DLD1 (cell line): ENCODE data around the gene MAMLD1.
"Not testable (repeated sequence)": the region's sequence is repeated elsewhere in the genome, so short reads cannot be mapped to it uniquely, and the experiment has no call there.

Experiments used
- in situ Hi-C: cut with HindIII; loops from 2 replicates; pipeline ENCODE4 v1.10.0; 2017; ENCODE audit warnings: low sequenced_read_pairs

MAMLD1 gene, protein sequence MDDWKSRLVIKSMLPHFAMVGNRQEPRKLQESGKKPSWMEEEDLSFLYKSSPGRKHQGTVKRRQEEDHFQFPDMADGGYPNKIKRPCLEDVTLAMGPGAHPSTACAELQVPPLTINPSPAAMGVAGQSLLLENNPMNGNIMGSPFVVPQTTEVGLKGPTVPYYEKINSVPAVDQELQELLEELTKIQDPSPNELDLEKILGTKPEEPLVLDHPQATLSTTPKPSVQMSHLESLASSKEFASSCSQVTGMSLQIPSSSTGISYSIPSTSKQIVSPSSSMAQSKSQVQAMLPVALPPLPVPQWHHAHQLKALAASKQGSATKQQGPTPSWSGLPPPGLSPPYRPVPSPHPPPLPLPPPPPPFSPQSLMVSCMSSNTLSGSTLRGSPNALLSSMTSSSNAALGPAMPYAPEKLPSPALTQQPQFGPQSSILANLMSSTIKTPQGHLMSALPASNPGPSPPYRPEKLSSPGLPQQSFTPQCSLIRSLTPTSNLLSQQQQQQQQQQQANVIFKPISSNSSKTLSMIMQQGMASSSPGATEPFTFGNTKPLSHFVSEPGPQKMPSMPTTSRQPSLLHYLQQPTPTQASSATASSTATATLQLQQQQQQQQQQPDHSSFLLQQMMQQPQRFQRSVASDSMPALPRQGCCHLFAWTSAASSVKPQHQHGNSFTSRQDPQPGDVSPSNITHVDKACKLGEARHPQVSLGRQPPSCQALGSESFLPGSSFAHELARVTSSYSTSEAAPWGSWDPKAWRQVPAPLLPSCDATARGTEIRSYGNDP

DNA sequence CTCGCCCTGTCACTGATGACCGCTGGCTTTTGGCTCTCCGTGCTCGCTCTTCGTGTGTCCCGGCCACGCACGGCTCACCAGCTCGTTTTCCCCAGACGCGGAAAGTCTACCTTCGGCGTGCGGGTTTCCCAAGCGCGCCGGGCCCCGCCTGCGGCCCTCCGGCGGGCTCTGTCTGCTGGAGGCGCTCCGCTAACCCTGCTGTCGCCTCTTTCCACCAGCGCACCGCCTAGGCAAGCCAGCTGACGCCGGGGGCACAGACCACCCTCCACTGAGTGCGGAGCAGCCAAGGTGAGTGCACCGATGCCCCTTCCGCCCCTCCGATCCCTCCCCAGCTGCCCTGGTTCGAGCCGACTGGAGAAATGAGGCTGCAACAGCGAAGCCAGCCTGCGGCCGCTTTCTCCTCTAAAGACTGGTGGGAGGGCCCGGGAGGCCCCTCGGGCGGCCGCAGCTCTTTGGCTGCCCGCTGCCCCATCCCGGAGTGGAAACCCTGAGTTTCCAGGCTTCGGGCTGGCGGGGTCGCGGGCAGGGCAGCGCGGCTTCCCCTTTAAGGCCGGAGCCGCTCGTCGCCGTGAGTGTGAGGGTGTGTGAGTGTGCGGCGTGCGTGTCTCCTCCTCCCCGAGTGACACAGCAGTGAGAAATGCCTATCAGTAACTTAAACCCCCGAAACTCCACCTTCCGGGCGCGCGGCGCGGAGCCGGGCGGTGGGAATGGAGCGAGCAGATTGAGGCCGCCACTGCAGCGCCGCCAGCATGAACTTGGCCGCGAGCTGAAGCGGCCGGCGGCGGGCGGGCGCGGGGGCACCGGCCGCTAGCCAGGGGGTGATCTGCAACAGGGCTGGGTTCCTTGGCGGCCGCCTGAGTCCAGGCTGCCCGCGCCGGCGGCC, at the start of gene MAMLD1:
Gene MAMLD1, plus strand, starts transcription at position 719 of the 883 bp plus-strand sequence. CDS start 82,200 bp downstream, outside the sequence.
- in situ Hi-C loops: no loop called here

- in situ Hi-C loops: no loop called here
Observed at GRCh38 chrX:150313514-150313913, 49.6 kb upstream of the MAMLD1 start.

GRCh38 chrX:150314186-150314585, 48.9 kb upstream of the MAMLD1 start:
- in situ Hi-C loops: no loop called here

GRCh38 chrX:150316564-150316963, 46.6 kb upstream of the MAMLD1 start:
- in situ Hi-C loops: no loop called here

GRCh38 chrX:150323020-150323419, 40.1 kb upstream of the MAMLD1 start:
- in situ Hi-C loops: no loop called here

DNA sequence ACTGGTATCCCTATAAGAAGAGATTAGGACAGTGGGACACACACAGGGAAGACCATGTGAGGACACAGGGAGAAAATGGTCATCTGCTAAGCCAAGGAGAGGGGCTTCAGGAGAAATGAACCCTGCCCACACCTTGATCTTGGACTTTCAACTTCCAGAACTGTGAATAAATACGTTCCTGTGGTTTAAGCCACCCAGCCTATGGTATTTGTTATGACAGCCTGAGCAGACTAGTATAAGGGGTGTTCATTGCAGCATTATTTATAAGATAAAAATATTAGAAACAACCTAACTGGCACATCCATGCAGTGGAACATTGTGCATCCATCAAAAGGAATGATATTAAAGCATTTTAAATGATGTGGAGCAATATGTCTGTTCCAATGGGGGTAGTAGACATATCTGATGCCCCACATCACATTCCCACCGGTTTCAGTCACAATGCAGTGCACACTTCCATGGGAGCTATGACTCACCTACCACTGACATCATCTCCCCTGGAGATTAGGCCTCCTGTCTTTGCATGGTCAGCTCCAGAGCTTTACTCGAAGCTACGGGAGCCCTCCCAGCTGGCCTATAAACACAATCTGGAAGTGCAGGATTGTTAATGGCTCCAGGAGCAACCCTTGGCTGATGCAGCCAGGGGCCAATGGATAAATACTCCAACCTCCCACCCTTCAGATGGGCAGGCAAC, 38.9 kb upstream of the MAMLD1 start:
- in situ Hi-C loops: no loop called here

DNA sequence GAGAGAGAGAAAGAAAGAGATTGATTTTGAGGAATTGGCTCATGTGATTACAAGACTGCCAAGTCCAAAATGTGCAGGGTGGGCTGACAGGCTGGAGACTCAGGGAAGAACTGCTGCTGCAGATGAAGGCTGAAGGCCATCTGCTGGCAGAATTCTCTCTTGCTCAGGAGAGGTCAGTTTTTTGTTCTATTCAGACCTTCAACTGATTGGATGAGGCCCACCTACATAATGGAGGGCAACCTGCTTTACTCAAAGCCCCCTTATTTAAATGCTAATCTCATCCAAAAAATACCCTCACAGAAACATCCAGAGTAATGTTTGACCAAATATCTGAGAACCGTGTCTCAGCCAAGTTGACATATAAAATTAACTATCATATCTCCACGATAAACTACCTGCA, 38.2 kb upstream of the MAMLD1 start:
- in situ Hi-C loops: no loop called here

- in situ Hi-C loops: no loop called here
Observed at GRCh38 chrX:150326541-150327247, 36.4 kb upstream of the MAMLD1 start.

DNA sequence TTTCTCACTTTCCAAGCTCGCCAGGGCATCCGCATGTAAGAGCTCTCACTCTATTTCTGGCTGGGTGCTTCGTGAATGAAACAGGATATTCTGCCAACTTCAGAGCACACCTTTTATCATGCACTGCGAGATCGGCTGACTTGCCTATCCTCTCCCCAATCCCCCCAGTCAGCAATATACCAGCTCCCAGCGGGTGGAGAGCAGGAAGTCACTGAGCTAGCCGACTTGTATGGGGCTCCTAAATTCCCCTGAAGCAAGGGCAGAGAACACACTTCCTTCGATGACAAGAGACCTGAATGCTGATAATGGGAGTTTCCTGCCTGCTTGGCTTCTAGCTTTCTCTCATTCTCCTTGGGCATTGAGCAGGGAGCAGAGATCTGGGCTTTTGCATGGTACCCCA, 33.8 kb upstream of the MAMLD1 start:
- in situ Hi-C loops: no loop called here

- in situ Hi-C loops: no loop called here
Observed at GRCh38 chrX:150329868-150330267, 33.2 kb upstream of the MAMLD1 start.

- in situ Hi-C loops: no loop called here
Observed at GRCh38 chrX:150332023-150332422, 31.1 kb upstream of the MAMLD1 start.

GRCh38 chrX:150334100-150334499, 29.0 kb upstream of the MAMLD1 start:
- in situ Hi-C loops: no loop called here

- in situ Hi-C loops: no loop called here
Observed at GRCh38 chrX:150334981-150335380, 28.1 kb upstream of the MAMLD1 start.

- in situ Hi-C loops: no loop called here
Observed at GRCh38 chrX:150337026-150337425, 26.1 kb upstream of the MAMLD1 start.

DNA sequence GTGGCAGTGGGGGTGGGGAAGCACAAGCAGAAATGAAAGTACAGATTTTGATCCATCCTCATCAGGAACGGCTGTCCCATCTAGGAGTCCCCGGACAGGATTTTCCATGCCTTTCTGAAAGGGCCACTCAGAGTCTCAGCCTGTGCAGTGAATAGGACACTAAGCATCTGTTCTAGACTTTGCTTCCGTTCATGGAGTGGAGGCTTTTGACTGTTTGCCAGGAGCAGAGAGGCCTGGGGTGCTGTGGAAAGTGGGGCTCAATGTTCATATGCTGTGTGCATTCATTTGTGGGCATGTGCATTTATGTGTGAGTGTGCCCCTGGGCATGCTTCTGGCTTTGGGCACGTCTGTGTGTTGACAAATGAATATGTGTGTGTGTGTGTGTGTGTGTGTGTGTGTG, 25.6 kb upstream of the MAMLD1 start:
- in situ Hi-C loops: no loop called here

DNA sequence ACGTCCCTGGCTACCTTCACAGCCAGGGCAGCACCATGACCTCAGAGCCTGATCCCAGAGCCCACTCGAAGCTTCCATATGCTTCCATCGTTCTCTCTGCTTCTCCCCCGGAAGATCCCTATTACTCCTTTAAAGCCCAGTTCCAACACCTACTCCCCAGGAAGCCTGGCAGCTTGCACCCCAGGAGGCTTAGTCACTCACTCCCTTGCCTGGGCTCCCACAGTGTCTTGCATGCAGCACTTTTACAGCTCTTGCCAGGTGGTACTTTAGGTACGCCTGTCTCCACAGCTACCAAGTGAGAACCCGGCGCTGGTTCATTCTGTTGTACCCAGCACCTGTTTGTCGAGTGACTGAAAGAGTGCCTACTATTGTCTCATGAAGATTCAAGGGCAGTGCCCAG, 24.5 kb upstream of the MAMLD1 start:
- in situ Hi-C loops: no loop called here

DNA sequence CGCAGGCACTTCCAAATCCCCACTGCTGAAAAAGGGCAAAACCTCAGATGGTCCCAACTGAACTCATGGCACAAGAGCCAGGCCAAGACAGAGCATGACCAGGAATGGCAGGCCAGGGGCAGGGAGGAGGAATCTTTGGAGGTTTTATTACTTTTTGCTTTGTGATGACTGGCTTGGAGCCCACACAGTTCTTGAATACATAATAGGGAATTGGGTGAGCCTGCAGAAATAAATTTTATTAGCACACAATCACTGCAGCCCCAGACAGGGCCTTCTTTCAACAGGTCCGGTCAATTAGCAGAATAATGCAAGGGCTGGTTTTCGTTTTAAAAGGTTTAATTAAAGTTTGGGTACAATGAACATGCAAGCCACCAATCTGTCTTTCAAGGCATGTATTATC, 23.4 kb upstream of the MAMLD1 start:
- in situ Hi-C loops: no loop called here

- in situ Hi-C loops: not testable (repeated sequence)
Observed at GRCh38 chrX:150340326-150340725, 22.8 kb upstream of the MAMLD1 start.

- in situ Hi-C loops: no loop called here
Observed at GRCh38 chrX:150347471-150347870, 15.6 kb upstream of the MAMLD1 start.

DNA sequence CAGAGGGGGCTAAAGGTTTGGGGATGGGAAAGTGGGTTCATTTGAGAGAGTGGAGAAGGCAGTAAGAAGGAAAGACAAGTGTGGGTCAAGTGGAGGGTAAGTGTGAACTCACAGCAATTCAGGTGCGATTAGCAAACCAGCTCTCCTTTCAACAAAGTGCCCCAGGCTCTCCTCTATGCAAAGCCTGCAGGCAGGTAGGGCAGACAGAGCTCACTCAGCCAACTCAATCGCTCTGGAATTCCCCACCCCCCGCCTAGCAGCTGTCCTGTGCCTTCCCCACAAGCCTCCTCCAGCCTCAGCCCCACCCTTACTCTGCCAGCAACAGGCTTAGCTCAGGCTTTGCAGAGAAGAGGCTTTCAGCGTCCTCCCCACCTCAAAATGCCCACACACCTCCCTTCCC, 14.8 kb upstream of the MAMLD1 start:
- in situ Hi-C loops: no loop called here
